ENCODE measurements around the gene RBFOX2. TPM values are rescaled to one million over a fixed set of nuclear protein-coding genes. Genes with fewer than 3 reads are reported as not detected.

Gene RBFOX2
- total and polyA plus RNA-seq, 10 donors = 2.6 to 39.6 (median 31.8) TPM

- 21 to 59% (median 37%) methylated on average over 6 of the region's 6 CpGs for WGBS, 5 donors
- H3K9me3 ChIP-seq = no peaks in the 10 kb centered on the region
- no peak for DNase-seq
- peak overlapping the region in 3 of 8 donors; percentile 7 to 46 (median 19) for H3K4me3 ChIP-seq
- H3K27ac ChIP-seq = peak overlapping the region in 4 of 8 donors; percentile 12 to 48 (median 22)
- intact Hi-C loops (cut with DNase I; ENCODE audit: low total_unique reads) = no loop called here
- H3K4me1 ChIP-seq = peaks cover 0 to 61% (median 31%) of the 10 kb centered on the region in 6 donors
- H3K36me3 ChIP-seq = no peaks in the 10 kb centered on the region
- H3K27me3 ChIP-seq (replicated peaks in 1 of 7) = peaks cover 0 to 23% (median 0%) of the 10 kb centered on the region in 7 donors
- TF ChIP-seq CTCF (IDR thresholded peaks at IDR 0.05 in 8 of 11, conservative IDR thresholded peaks at IDR 0.05 in 3 of 11) (no peak), POLR2A (IDR thresholded peaks at IDR 0.05) (no peak), POLR2AphosphoS5 (IDR thresholded peaks at IDR 0.05) (no peak)
These were observed 192.5 kb downstream of the RBFOX2 start for GRCh38 chr22:35835998-35836691.

GRCh38 chr22:35835267-35835997 is 193.2 kb downstream of the RBFOX2 start:
- Histone ChIP-seq H3K4me3 (peak overlapping the region in 3 of 8 donors; percentile 7 to 46 (median 19)), H3K27ac (peak overlapping the region in 5 of 8 donors; percentile 12 to 48 (median 23)), H3K36me3 (no peaks in the 10 kb centered on the region), H3K4me1 (peaks cover 0 to 56% (median 31%) of the 10 kb centered on the region in 6 donors), H3K27me3 (replicated peaks in 1 of 7) (peaks cover 0 to 18% (median 0%) of the 10 kb centered on the region in 7 donors), H3K9me3 (no peaks in the 10 kb centered on the region)
- WGBS, 5 donors = 42 to 69% (median 46%) methylated on average over 3 of the region's 3 CpGs
- DNase-seq = no peak
- intact Hi-C loops (cut with DNase I; ENCODE audit: low total_unique reads) = no loop called here
- TF ChIP-seq POLR2AphosphoS5 (IDR thresholded peaks at IDR 0.05) = no peak
- no peak for TF ChIP-seq POLR2A (IDR thresholded peaks at IDR 0.05)
- TF ChIP-seq CTCF (IDR thresholded peaks at IDR 0.05 in 8 of 11, conservative IDR thresholded peaks at IDR 0.05 in 3 of 11) = no peak

- H3K9me3 ChIP-seq = no peaks in the 10 kb centered on the region
- no peak for TF ChIP-seq CTCF (IDR thresholded peaks at IDR 0.05 in 8 of 11, conservative IDR thresholded peaks at IDR 0.05 in 3 of 11)
- TF ChIP-seq POLR2AphosphoS5 (IDR thresholded peaks at IDR 0.05) = no peak
- TF ChIP-seq POLR2A (IDR thresholded peaks at IDR 0.05) = no peak
- intact Hi-C loops (cut with DNase I; ENCODE audit: low total_unique reads) = no loop called here
These were observed 194.6 kb downstream of the RBFOX2 start for GRCh38 chr22:35834061-35834460.

GRCh38 chr22:35830305-35830704 is 198.3 kb downstream of the RBFOX2 start:
- peaks cover 0 to 15% (median 5%) of the 10 kb centered on the region in 6 donors for H3K4me1 ChIP-seq
- DNase-seq = no peak
- H3K9me3 ChIP-seq = no peaks in the 10 kb centered on the region
- H3K27ac ChIP-seq = no peak overlapping the region
- H3K4me3 ChIP-seq = no peak overlapping the region
- WGBS, 5 donors = 72 to 90% (median 83%) methylated on average over 2 of the region's 2 CpGs
- H3K36me3 ChIP-seq = no peaks in the 10 kb centered on the region
- TF ChIP-seq POLR2A (IDR thresholded peaks at IDR 0.05) (no peak), POLR2AphosphoS5 (IDR thresholded peaks at IDR 0.05) (no peak), CTCF (IDR thresholded peaks at IDR 0.05 in 8 of 11, conservative IDR thresholded peaks at IDR 0.05 in 3 of 11) (no peak)
- intact Hi-C loops (cut with DNase I; ENCODE audit: low total_unique reads) = no loop called here
- peaks cover 0 to 6% (median 0%) of the 10 kb centered on the region in 7 donors for H3K27me3 ChIP-seq (replicated peaks in 1 of 7)

More at GRCh38 chr22:35834061-35834460, 194.6 kb downstream of the RBFOX2 start:
- Histone ChIP-seq H3K4me3 (no peak overlapping the region), H3K27me3 (replicated peaks in 1 of 7) (peaks cover 0 to 6% (median 0%) of the 10 kb centered on the region in 7 donors), H3K36me3 (no peaks in the 10 kb centered on the region), H3K27ac (no peak overlapping the region), H3K4me1 (peaks cover 0 to 43% (median 25%) of the 10 kb centered on the region in 6 donors)
- WGBS, 5 donors = 39 to 57% (median 45%) methylated on average over 3 of the region's 3 CpGs
- no peak for DNase-seq
